Esophagus squamous epithelium (tissue), 4 donors: Measurements from ENCODE around the gene PRAMEF33.
"Not testable (repeated sequence)": the region's sequence is repeated elsewhere in the genome, so short reads cannot be mapped to it uniquely, and the experiment has no call there.

Experiments
- CTCF ChIP-seq, 6 experiments: fragments of 450-650 bp in 4 of 6; fragments of 200-600 bp in 2 of 6; sonication (generic) in 2 of 6; IDR thresholded peaks; one replicate each; pipeline ENCODE4 v1.5.1; 2016 to 2019; ENCODE audit warnings: antibody characterized with exemption in 6 of 6, mild to moderate bottlenecking in 4 of 6, moderate library complexity in 4 of 6
- POLR2A ChIP-seq, 4 donors: fragments of 450-650 bp; IDR thresholded peaks; one replicate each; pipeline ENCODE4 v1.6.1; 2017; ENCODE audit warnings: antibody characterized with exemption in 4 of 4, mild to moderate bottlenecking in 4 of 4, moderate library complexity in 3 of 4

GRCh38 chr1:13285037-13285436 is 18.3 kb upstream of the PRAMEF33 start, which contains the start of gene PRAMEF8:
- TF ChIP-seq POLR2A, CTCF (IDR thresholded peaks at IDR 0.05): not testable (repeated sequence)
